NCI-H510A (cell line): ENCODE measurements around the gene CABLES2.
"Not testable (repeated sequence)": the region's sequence is repeated elsewhere in the genome, so short reads cannot be mapped to it uniquely, and the experiment has no call there.

ENCODE experiments used
- DNase-seq: peaks from one replicate; lab custom pipeline; 2025; lab: John Stamatoyannopoulos, UW

CABLES2 gene

GRCh38 chr20:62390317-62391164 lies 16.5 kb downstream of the CABLES2 start:
- no peak for DNase-seq

GRCh38 chr20:62389601-62390087 lies 17.4 kb downstream of the CABLES2 start:
- no peak for DNase-seq

DNA sequence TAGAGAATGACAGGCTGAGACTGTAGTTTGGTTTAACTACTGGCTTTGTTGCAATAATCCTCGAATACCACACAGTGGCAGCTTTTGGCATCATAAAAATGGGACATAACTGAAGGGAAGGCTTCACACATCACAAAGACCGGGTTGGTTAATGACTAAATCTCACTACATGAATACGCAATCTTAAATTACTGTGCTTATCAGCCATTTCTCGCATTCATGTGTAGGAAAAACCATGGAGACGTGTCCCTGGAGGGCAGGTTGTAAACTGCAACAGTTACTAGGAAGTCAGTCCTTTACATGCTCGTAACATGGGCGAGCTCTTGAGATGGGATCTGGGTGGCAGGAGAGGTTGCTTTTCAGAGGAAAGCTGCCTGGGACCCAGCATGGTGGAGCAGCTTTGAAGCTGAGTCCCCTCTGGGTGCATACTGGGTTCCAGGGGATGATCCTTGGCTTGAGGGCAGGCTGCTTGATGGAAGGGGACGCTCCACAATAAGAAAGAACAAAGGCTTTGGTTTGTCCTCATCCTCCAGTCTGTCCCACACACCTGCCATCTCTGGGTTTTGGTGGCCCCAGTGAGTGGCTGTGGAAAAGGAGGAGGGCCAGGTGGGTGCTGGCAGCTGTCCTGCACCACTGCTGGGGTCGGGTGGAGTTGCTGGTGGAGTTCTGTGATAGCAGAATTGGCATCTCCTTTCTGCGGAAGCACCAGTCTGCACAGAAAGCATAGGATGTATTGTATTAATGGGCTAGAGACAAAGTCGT lies 18.1 kb downstream of the CABLES2 start:
- no peak for DNase-seq

DNA sequence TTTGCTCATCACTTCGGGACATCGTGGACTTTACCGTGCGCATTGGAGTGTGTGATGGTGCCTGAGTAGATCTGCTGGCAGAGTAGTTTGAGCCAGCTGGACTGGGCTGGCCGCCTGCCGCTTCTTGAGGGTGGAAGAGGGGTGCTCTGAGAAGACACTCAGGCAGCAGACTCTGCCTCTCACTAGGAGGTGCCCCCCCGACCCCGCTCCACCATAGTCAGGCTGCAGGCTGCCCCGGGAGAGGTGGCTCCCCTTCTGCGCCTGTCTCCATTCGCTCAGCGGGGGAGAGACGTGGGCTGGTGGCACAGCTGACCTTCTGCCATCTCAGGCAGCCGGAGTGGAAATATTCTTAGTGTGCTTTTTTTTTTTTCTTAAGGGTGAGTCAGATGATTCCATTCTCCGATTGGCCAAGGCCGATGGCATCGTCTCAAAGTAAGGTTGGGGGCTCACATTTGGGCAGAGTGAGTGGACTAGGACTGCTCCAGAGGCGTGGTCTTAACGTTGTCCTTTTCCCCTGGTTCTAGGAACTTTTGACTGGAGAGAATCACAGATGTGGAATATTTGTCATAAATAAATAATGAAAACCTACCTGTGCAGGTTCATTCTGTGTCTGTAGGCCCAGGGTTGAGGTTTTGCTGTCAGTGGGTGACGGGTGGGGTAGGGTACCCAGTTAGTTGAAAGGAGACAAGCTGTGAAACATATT lies 19.0 kb downstream of the CABLES2 start:
- no peak for DNase-seq

DNA sequence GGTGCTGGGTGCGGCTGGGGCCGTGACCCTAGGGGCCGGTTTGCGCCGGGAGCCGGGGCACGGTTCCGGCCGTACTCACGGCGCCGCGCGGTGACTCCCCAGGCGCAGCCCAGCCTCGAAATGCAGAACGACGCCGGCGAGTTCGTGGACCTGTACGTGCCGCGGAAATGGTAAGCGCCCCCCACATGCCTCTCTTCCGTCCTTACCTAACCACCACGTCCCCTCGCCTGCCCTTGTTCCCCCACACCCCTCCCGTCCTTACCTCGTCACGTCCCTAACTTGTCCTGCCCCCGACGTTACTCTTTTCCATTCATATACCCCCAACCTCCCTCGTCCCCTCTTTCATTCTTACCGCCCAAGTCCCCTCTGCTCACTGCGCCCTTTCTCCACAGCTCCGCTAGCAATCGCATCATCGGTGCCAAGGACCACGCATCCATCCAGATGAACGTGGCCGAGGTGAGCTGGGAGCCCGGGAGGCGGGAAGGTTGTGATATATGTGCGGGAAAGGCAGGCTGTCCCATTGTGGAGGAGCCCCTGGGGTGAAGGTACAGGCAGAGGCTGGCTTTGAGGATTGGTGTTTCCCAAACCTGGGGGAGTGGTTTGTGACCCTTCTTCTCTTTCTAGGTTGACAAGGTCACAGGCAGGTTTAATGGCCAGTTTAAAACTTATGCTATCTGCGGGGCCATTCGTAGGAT lies 19.7 kb downstream of the CABLES2 start:
- no peak for DNase-seq

DNA sequence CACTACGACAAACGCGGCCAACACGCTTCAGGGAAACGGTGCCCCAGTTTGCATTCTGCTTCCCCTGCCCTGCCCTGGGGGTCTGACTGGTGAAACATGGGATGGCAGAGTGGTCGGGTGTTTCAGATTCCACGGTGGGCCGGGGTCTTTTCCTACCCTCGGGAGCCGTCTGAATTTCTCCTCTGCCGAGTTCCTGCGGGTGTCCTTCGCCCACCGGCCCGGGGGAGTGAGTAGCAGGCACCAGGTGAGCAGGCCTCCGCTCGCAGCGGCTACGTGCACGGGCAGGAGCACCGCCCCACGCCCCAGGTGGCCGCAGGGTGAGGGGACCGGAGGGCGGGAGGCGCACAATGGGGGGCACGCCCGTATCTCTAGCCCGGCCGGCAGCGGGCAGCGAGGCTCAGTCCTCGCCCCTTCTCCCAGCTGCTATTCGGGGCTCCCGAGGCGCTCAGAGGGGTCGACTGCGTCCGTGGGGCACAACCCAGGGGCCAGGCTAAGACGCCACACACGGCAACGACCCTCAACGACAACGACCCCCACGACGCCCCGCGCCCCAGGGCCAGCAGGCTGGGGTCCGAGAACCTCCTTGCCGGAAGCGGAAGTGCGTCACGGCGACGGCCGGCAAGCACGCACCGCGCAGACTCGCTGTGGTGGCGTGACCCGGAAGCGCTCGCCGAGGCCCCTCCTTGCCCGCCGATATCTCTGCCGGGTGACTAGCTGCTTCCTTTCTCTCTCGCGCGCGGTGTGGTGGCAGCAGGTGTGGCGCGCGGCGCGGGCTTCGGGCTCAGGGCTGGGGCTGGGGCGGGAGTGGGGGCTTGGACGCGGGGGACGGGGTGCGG lies 20.5 kb downstream of the CABLES2 start, which contains the start of gene RPS21:
RPS21 (plus strand) TSS at position 721 of the 836 bp plus-strand sequence. CDS start 236 bp downstream, outside the sequence.
- DNase-seq: peak; percentile 86

DNA sequence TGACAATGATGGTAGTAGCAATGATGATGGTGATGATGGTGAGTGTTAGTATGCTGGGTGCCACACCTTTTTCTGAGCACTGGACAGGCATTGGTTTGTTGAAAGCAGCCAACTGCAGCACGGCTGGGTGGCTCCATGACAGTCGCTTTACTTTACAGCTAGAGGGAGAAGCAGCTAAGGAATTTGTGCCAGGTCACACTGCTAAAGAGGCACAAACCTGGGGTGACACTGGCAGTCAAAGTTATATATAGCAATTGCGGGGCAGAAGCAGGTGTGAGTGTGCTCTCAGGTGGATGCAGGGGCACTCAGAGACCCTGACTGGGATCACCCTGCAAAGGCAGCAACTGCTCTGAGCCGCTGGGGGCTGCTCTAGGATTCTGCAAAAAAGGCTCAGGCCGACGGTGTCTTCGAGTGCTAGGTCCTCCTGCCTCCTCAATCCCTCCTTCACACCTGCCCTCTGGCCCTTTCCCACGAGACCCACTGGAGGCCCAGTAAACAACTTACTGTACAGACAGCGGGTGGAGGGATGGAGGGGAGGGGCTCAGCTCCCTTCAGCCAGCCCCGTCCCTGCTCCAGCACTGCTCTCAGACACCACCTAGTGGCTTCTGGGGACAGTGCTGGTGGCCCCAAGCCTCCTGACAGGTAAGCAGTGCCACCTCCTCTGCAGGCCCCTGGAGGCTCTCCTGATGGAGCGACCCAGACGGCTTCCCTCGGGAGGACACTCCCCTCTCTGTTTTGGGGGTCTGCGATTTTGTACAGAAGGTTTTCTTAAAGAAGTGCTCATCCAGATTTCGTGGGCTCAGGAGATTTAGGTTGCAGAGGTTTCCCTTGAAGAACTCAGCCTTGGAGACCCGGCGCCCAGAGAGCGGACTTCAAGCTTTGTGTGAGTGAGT lies 24.5 kb downstream of the CABLES2 start:
- DNase-seq: peak; percentile 71

DNA sequence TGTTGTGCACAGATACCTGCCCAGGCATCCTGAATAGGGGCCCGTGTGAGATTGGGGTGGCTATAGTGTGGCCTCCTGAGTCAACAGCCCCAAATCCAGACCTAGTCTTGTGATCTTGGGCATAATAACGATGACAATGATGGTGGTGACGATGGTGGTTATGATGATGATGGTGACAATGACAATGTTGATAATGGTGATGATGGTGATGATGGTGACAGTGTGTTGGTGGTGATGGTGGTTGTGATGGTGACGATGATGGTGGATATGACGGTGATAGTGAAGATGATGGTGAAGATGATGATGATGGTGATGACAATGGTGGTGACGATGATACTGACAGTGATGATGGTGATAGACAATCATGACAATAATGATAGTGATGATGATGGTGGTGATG lies 25.2 kb downstream of the CABLES2 start:
- no peak for DNase-seq

- no peak for DNase-seq
These were observed 25.8 kb downstream of the CABLES2 start for GRCh38 chr20:62381202-62381797.

DNA sequence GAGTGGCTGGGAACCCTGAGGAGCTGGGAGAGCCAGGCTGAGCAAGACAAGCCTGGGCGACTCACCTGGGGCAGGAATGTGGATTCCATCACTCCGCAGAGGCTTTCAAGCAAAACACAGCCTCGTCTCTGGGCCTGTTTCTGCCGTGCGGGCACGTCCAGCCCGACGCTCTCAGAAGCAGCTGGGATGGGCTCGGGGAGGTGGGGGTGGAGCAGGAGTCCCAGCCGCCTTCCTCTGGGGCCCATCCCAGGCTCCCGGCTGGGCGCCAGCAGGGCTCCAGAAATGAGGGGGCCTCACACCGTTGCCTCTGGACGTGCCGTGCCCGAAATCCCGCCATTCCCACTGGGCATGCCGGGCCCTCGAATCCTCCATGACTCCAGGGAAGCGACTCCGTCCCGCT lies 28.9 kb downstream of the CABLES2 start:
- DNase-seq: no peak

- DNase-seq: no peak
These were observed 29.4 kb downstream of the CABLES2 start for GRCh38 chr20:62377615-62378178.

GRCh38 chr20:62377064-62377461 lies 30.0 kb downstream of the CABLES2 start:
- DNase-seq: no peak

GRCh38 chr20:62376112-62377063 lies 30.7 kb downstream of the CABLES2 start:
- DNase-seq: no peak

DNA sequence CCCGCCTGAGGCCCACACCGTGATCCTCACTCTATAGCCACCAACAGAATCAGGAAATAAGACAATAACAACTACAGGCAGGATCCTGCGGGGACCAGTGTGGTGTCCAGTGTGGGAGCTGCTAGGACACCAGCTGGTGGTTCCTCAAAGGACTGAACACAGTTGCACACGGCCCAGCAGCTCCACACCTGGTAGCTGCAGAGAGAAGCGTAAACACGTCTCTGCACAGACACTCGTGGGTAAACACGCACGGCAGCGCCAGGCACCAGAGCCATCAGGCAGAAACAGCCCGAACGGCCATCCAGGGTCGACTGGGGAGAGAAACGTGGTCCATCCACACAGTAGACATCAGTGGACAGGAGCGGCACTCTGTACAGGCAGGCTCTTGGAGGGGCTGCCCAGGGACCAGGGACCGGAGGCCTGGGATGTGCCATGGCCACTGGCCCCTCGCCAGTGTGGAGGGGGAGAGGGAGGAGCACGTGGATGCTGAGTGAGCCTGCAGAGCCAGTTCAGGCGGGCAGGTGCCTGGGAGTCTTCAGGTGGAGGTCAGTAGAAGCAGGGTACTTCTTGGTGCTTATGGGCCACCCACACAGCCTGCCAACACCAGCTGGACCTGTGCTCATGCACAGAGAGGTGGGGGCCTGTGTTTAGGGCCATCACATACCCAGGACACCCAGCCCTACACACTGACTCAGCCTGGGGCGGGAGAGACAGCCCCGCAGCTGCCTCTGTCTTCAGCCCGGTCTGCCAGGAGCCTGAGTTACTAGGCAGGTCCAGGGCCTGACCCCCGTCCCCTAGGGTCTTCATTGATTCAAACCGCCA lies 32.5 kb downstream of the CABLES2 start:
- DNase-seq: no peak

- DNase-seq: not testable (repeated sequence)
These were observed 33.4 kb downstream of the CABLES2 start for GRCh38 chr20:62373631-62374179.
